Tibial artery (tissue), 4 donors: Measurements from ENCODE around the gene ITGBL1.
A peak's percentile ranks its signal among the peaks of the same experiment; 100 is the strongest.

ENCODE experiments used
- DNase-seq, 2 donors: peaks; one replicate each; pipeline ENCODE4 v3.0.0-alpha.2; 2019
- H3K27ac ChIP-seq, 2 donors: fragments of 200-600 bp; sonication (generic) in 1 of 2; 1 replicate in 1 of 2; 2 replicates in 1 of 2; pipeline ENCODE4 v1.5.1; 2018 to 2019; ENCODE audit warnings: mild to moderate bottlenecking in 1 of 2
- H3K27me3 ChIP-seq, 2 donors: fragments of 200-600 bp; sonication (generic) in 1 of 2; one replicate each; pipeline versions ENCODE4 v1.5.1 to v1.6.0; 2016 to 2019
- H3K36me3 ChIP-seq, 3 donors: fragments of 200-600 bp; sonication (generic) in 2 of 3; one replicate each; pipeline ENCODE4 v1.5.1; 2016 to 2019; ENCODE audit warnings: mild to moderate bottlenecking in 2 of 3
- H3K4me1 ChIP-seq, 4 donors: fragments of 200-600 bp; sonication (generic) in 2 of 4; 1 replicate in 3 of 4; 2 replicates in 1 of 4; pipeline ENCODE4 v1.5.1; 2016 to 2019
- H3K4me3 ChIP-seq, 2 donors: fragments of 200-600 bp; sonication (generic) in 1 of 2; 1 replicate in 1 of 2; 2 replicates in 1 of 2; pipeline ENCODE4 v1.5.1; 2018 to 2019; ENCODE audit warnings: mild to moderate bottlenecking in 2 of 2
- H3K9me3 ChIP-seq, 3 donors: fragments of 200-600 bp; sonication (generic) in 1 of 3; one replicate each; pipeline ENCODE4 v1.5.1; 2016 to 2019
- intact Hi-C: fragments of 100-400 bp; cut with DNase I; formaldehyde crosslinking; loops from one replicate; pipeline ENCODE4 v1.15.0; 2023; ENCODE audit warnings: low total_unique reads
- TF ChIP-seq, protein P1 (sequence below), 2 experiments: fragments of 200-600 bp in 1 of 2; fragments of 450-650 bp in 1 of 2; IDR thresholded peaks; one replicate each; pipeline ENCODE4 v1.5.1; 2017 to 2019; ENCODE audit warnings: antibody characterized with exemption in 2 of 2, mild to moderate bottlenecking in 1 of 2, moderate library complexity in 1 of 2

Gene ITGBL1

DNA sequence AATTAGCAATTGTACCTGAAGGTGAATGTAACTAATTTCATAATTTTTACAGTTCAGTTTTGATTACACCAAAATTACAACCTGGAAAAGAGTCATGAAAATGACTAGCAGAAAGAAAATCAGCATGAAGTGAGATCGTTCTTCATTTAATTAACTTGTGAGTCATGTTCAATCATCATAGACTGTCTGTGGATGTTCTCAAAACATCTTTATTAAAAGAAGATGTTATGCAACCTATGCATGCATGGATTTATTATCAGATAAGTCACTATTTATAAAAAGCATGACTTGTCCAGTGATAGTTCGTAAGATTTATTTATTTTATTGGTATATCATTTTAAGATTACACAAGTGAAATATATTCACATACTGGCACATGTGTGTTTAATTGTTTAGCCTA lies 245.9 kb downstream of the ITGBL1 start:
- TF ChIP-seq, protein P1, sequence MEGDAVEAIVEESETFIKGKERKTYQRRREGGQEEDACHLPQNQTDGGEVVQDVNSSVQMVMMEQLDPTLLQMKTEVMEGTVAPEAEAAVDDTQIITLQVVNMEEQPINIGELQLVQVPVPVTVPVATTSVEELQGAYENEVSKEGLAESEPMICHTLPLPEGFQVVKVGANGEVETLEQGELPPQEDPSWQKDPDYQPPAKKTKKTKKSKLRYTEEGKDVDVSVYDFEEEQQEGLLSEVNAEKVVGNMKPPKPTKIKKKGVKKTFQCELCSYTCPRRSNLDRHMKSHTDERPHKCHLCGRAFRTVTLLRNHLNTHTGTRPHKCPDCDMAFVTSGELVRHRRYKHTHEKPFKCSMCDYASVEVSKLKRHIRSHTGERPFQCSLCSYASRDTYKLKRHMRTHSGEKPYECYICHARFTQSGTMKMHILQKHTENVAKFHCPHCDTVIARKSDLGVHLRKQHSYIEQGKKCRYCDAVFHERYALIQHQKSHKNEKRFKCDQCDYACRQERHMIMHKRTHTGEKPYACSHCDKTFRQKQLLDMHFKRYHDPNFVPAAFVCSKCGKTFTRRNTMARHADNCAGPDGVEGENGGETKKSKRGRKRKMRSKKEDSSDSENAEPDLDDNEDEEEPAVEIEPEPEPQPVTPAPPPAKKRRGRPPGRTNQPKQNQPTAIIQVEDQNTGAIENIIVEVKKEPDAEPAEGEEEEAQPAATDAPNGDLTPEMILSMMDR (IDR thresholded peaks at IDR 0.05) = no peak
- H3K4me1 ChIP-seq = peaks cover 0 to 28% (median 4%) of the 10 kb centered on the region in 4 donors
- peak overlapping the region in 1 of 2 donors; percentile 82 for H3K27ac ChIP-seq
- no peak for DNase-seq
- H3K27me3 ChIP-seq = no peaks in the 10 kb centered on the region
- no peak overlapping the region for H3K4me3 ChIP-seq
- H3K9me3 ChIP-seq = no peaks in the 10 kb centered on the region
- peaks cover 0 to 4% (median 0%) of the 10 kb centered on the region in 3 donors for H3K36me3 ChIP-seq
- intact Hi-C loops = no loop called here

GRCh38 chr13:101700598-101700997 lies 248.1 kb downstream of the ITGBL1 start:
- TF ChIP-seq, protein P1 (IDR thresholded peaks at IDR 0.05) = no peak
- Histone ChIP-seq H3K4me3 (no peak overlapping the region), H3K27me3 (no peaks in the 10 kb centered on the region), H3K27ac (peak overlapping the region; percentile 79 to 82), H3K4me1 (peaks cover 0 to 28% (median 4%) of the 10 kb centered on the region in 4 donors), H3K36me3 (no peaks in the 10 kb centered on the region), H3K9me3 (no peaks in the 10 kb centered on the region)
- intact Hi-C loops = no loop called here
- DNase-seq = peak in 1 of 2 donors; percentile 49

- Histone ChIP-seq H3K9me3 (no peaks in the 10 kb centered on the region), H3K36me3 (peaks cover 0 to 2% (median 0%) of the 10 kb centered on the region in 3 donors), H3K27me3 (no peaks in the 10 kb centered on the region), H3K4me3 (no peak overlapping the region), H3K27ac (no peak overlapping the region), H3K4me1 (peaks cover 0 to 24% (median 4%) of the 10 kb centered on the region in 4 donors)
- no peak for DNase-seq
- intact Hi-C loops = no loop called here
- TF ChIP-seq, protein P1 (IDR thresholded peaks at IDR 0.05) = no peak
These were observed 250.6 kb downstream of the ITGBL1 start for GRCh38 chr13:101703081-101703480.

- Histone ChIP-seq H3K36me3 (peaks cover 0 to 8% (median 0%) of the 10 kb centered on the region in 3 donors), H3K9me3 (no peaks in the 10 kb centered on the region), H3K4me3 (no peak overlapping the region), H3K4me1 (peaks cover 0 to 23% (median 4%) of the 10 kb centered on the region in 4 donors), H3K27ac (no peak overlapping the region), H3K27me3 (no peaks in the 10 kb centered on the region)
- intact Hi-C loops = no loop called here
- no peak for DNase-seq
- TF ChIP-seq, protein P1 (IDR thresholded peaks at IDR 0.05) = no peak
These were observed 251.4 kb downstream of the ITGBL1 start for GRCh38 chr13:101703838-101704237.

DNA sequence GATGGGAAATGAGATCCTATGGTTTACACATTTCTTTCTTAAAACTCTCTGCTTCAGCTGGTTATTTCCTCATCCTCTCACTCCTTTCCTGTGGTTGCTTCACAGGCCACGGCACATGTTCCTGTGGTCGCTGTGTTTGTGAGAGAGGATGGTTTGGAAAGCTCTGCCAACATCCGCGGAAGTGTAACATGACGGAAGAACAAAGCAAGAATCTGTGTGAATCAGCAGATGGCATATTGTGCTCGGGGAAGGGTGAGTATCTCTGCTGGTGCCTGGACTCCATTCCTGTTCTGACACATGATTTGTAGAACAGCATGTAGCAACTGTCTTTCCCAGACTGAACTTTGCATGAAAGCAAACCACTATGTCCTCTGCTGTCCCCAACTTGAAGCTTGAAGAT lies 254.2 kb downstream of the ITGBL1 start:
- TF ChIP-seq, protein P1 (IDR thresholded peaks at IDR 0.05) = no peak
- Histone ChIP-seq H3K36me3 (peaks cover 0 to 14% (median 0%) of the 10 kb centered on the region in 3 donors), H3K4me1 (no peaks in the 10 kb centered on the region), H3K27me3 (no peaks in the 10 kb centered on the region), H3K27ac (no peak overlapping the region), H3K4me3 (no peak overlapping the region), H3K9me3 (no peaks in the 10 kb centered on the region)
- intact Hi-C loops = no loop called here
- no peak for DNase-seq

DNA sequence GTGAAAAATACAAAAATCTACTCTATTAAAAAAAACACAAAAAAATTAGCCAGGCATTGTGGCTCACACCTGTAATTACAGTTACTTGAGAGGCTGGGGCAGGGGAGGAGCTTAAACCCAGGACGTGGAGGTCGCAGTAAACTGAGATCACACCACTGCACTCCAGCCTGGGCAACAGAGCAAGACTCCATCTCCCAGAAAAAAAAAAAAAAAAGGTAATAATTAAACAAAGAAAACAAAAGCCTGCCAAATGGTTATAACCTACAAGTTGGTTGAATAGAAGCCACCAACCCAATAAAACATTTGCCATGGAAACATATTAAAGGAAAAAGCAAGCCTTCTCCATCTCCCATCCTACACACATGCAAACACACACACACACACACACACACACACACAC lies 255.2 kb downstream of the ITGBL1 start:
- Histone ChIP-seq H3K4me3 (no peak overlapping the region), H3K27me3 (no peaks in the 10 kb centered on the region), H3K4me1 (no peaks in the 10 kb centered on the region), H3K27ac (no peak overlapping the region), H3K9me3 (no peaks in the 10 kb centered on the region), H3K36me3 (peaks cover 0 to 14% (median 0%) of the 10 kb centered on the region in 3 donors)
- TF ChIP-seq, protein P1 (IDR thresholded peaks at IDR 0.05) = no peak
- intact Hi-C loops = no loop called here
- no peak for DNase-seq
